Calu3 (cell line): ENCODE data around the gene CHST8. TPM values are rescaled to one million over a fixed set of nuclear protein-coding genes. Genes with fewer than 3 reads are reported as not detected.

ENCODE experiments used
- BruUV-seq: library from RNA; stranded (reverse); fragments of 400-500 nt; replicated peaks from 2 replicates; lab custom pipeline; 2021; lab: Mats Ljungman, UMichigan
- CTCF ChIA-PET: fragments of 300-600 bp; sonication (Branson Sonifier 250); formaldehyde crosslinking; loops from one replicate; lab custom pipeline; 2022; ENCODE audit warnings: antibody characterized with exemption; lab: Charles Lee
- DNase-seq: peaks from one replicate; pipeline ENCODE4 v3.0.0; 2022
- H3K27ac Mint-ChIP-seq: one replicate; pipeline ENCODE4 v1.8.0; 2022; ENCODE audit warnings: mixed read lengths; ENCODE audit not compliant: unreplicated experiment
- H3K27me3 Mint-ChIP-seq: one replicate; pipeline ENCODE4 v1.8.0; 2022; ENCODE audit warnings: mixed read lengths; ENCODE audit not compliant: unreplicated experiment
- H3K36me3 Mint-ChIP-seq: one replicate; pipeline ENCODE4 v1.8.0; 2022; ENCODE audit warnings: mild to moderate bottlenecking, moderate library complexity, mixed read lengths; ENCODE audit not compliant: insufficient read depth, unreplicated experiment
- H3K4me1 Mint-ChIP-seq: one replicate; pipeline ENCODE4 v1.8.0; 2022; ENCODE audit warnings: mild to moderate bottlenecking, low read depth, mixed read lengths; ENCODE audit not compliant: unreplicated experiment
- H3K4me3 Mint-ChIP-seq: one replicate; pipeline ENCODE4 v1.8.0; 2022; ENCODE audit warnings: mild to moderate bottlenecking, low read depth, moderate library complexity, mixed read lengths; ENCODE audit not compliant: unreplicated experiment
- H3K9me3 Mint-ChIP-seq: one replicate; pipeline ENCODE4 v1.8.0; 2022; ENCODE audit warnings: low read depth, mixed read lengths; ENCODE audit not compliant: unreplicated experiment
- CTCF ChIP-seq: fragments of 200-600 bp; IDR thresholded peaks from one replicate; pipeline ENCODE4 v1.8.0; 2022; ENCODE audit warnings: antibody characterized with exemption; ENCODE audit not compliant: unreplicated experiment
- intact Hi-C: fragments of 100-400 bp; cut with micrococcal nuclease; formaldehyde crosslinking; loops from one replicate; pipeline ENCODE4 v1.10.0; 2022; ENCODE audit not compliant: unreplicated experiment
- total RNA-seq: library from RNA; stranded (reverse); gene quantifications from 2 replicates; pipeline ENCODE4 v1.2.3, GENCODE V29; 2022

CHST8 gene
- total RNA-seq, 1 experiment from 2014 or later = not detected

DNA sequence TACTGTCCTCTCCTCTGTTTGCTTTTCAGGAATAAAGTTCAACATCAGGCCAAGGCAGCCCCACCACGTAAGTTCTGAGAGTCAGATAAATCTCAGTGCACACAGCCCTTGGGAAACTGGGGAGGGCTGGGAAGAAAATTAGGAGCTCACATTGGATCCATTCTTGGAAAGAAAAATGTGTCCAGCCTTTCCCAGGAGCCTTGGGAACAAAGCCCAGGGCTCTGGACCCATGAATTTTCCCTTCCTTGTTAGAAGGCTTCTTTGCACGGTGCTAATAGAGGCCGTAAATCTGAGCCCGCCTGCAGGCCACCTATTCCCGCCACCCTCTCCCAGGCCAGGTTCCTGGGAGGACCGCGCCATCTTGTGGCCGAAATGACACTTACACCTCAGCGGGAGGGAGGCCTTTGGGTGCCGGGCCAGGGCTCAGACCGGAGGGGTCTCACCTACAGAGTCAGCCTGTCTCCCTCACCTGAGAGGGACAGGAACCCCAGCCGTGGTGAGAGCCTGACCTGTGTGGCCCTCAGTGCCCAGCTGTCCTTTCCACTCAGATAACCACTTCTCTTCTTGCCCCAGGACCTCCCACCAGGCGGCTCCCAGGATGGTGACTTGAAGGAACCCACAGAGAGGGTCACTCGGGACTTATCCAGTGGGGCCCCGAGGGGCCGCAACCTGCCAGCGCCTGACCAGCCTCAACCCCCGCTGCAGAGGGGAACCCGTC is 149.8 kb downstream of the CHST8 start:
- Mint-ChIP-seq H3K4me3 (no peak overlapping the region), H3K27me3 (peaks cover 81% of the 10 kb centered on the region), H3K27ac (no peak overlapping the region), H3K36me3 (no peaks in the 10 kb centered on the region), H3K9me3 (no peaks in the 10 kb centered on the region), H3K4me1 (no peaks in the 10 kb centered on the region)
- CTCF ChIA-PET = interaction anchor here (1.0 to 5.7 kb wide), 2 partner anchors 341 to 355 kb away, joined by 5 to 49 read pairs; no protein-coding TSS in a partner anchor
- intact Hi-C loops = loop anchor here (1.0 to 5.0 kb wide), 3 partner anchors 341 to 529 kb away; no protein-coding TSS in a partner anchor
- no TSS peak for BruUV-seq
- peak; percentile 90 for TF ChIP-seq CTCF
- DNase-seq = peak; percentile 88

GRCh38 chr19:33772102-33772857 is 150.5 kb downstream of the CHST8 start:
- peaks cover 74% of the 10 kb centered on the region for H3K27me3 Mint-ChIP-seq
- CTCF ChIA-PET = interaction anchor here (5.7 kb wide), 1 partner anchor 342 kb away, joined by 49 read pairs; no protein-coding TSS in a partner anchor
- H3K9me3 Mint-ChIP-seq = no peaks in the 10 kb centered on the region
- H3K36me3 Mint-ChIP-seq = no peaks in the 10 kb centered on the region
- no peak overlapping the region for H3K27ac Mint-ChIP-seq
- no peak for DNase-seq
- no peak overlapping the region for H3K4me3 Mint-ChIP-seq
- H3K4me1 Mint-ChIP-seq = no peaks in the 10 kb centered on the region
- no TSS peak for BruUV-seq
- TF ChIP-seq CTCF = no peak
- intact Hi-C loops = loop anchor here (5.0 kb wide), 1 partner anchor 530 kb away; no protein-coding TSS in a partner anchor

DNA sequence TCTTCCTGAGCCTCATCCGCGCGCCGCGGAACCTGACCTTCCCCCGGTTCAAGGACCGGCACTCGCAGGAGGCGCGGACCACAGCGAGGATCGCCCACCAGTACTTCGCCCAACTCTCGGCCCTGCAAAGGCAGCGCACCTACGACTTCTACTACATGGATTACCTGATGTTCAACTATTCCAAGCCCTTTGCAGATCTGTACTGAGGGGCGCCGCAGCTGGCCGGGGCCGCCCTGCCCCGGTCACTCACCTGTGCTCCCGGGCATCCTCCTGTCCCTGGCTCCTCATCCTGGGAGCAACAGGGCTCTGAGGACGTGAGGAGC is 151.1 kb downstream of the CHST8 start:
- no peaks in the 10 kb centered on the region for H3K9me3 Mint-ChIP-seq
- no peak for DNase-seq
- CTCF ChIA-PET = no interaction called here
- no peak overlapping the region for H3K4me3 Mint-ChIP-seq
- intact Hi-C loops = loop anchor here (5.0 kb wide), 1 partner anchor 531 kb away; no protein-coding TSS in a partner anchor
- no peaks in the 10 kb centered on the region for H3K36me3 Mint-ChIP-seq
- H3K4me1 Mint-ChIP-seq = no peaks in the 10 kb centered on the region
- no peak for TF ChIP-seq CTCF
- no TSS peak for BruUV-seq
- H3K27me3 Mint-ChIP-seq = peaks cover 69% of the 10 kb centered on the region
- no peak overlapping the region for H3K27ac Mint-ChIP-seq

GRCh38 chr19:33773704-33774624 is 152.2 kb downstream of the CHST8 start:
- no peak for DNase-seq
- peaks cover 69% of the 10 kb centered on the region for H3K27me3 Mint-ChIP-seq
- H3K9me3 Mint-ChIP-seq = no peaks in the 10 kb centered on the region
- intact Hi-C loops = loop anchor here (5.0 kb wide), 1 partner anchor 532 kb away; no protein-coding TSS in a partner anchor
- H3K4me3 Mint-ChIP-seq = no peak overlapping the region
- no peak overlapping the region for H3K27ac Mint-ChIP-seq
- no TSS peak for BruUV-seq
- H3K36me3 Mint-ChIP-seq = peaks cover 4% of the 10 kb centered on the region
- peaks cover 9% of the 10 kb centered on the region for H3K4me1 Mint-ChIP-seq
- CTCF ChIA-PET = no interaction called here
- no peak for TF ChIP-seq CTCF
